RWPE2 (cell line): ENCODE results near the gene PRKG1.

Source experiments
- ATAC-seq: fragments of 200-7000 bp; cut with Tn5 transposase; 3 replicates; pipeline ENCODE4 v1.9.1; 2021; ENCODE audit warnings: low read depth
- DNase-seq: peaks from one replicate; pipeline ENCODE4 v3.0.0-alpha.2; 2020; ENCODE audit warnings: low spot score
- H3K27ac ChIP-seq: fragments of 450-650 bp; 2 replicates; pipeline ENCODE4 v1.5.1; 2017; ENCODE audit warnings: mild to moderate bottlenecking; ENCODE audit not compliant: poor library complexity, severe bottlenecking
- H3K27me3 ChIP-seq: fragments of 250-450 bp; sonication (Bioruptor Pico); 2 replicates; pipeline ENCODE4 v1.5.1; 2021; ENCODE audit warnings: mild to moderate bottlenecking, moderate library complexity; ENCODE audit not compliant: insufficient read depth, poor library complexity, severe bottlenecking
- H3K36me3 ChIP-seq: fragments of 250-450 bp; sonication (Bioruptor Pico); 2 replicates; pipeline ENCODE4 v1.5.1; 2020; ENCODE audit warnings: low read depth, mild to moderate bottlenecking, moderate library complexity
- H3K4me1 ChIP-seq: fragments of 250-450 bp; sonication (Bioruptor Pico); 2 replicates; pipeline ENCODE4 v1.5.1; 2021; ENCODE audit warnings: mild to moderate bottlenecking, moderate library complexity; ENCODE audit not compliant: insufficient read depth, poor library complexity, severe bottlenecking
- H3K4me3 ChIP-seq: fragments of 250-450 bp; sonication (Bioruptor Pico); 2 replicates; pipeline ENCODE4 v1.5.1; 2021; ENCODE audit warnings: mild to moderate bottlenecking, moderate library complexity; ENCODE audit not compliant: severe bottlenecking
- H3K9me3 ChIP-seq: fragments of 250-450 bp; sonication (Bioruptor Pico); 2 replicates; pipeline ENCODE4 v1.5.1; 2021; ENCODE audit warnings: mild to moderate bottlenecking, moderate library complexity; ENCODE audit not compliant: severe bottlenecking
- CTCF ChIP-seq: fragments of 450-650 bp; IDR thresholded peaks from one replicate; pipeline ENCODE4 v1.5.1; 2017; ENCODE audit warnings: mild to moderate bottlenecking, moderate library complexity; ENCODE audit not compliant: poor library complexity, severe bottlenecking

Gene PRKG1

GRCh38 chr10:51729822-51730555, 655.7 kb downstream of the PRKG1 start:
- Histone ChIP-seq H3K27me3 (no peaks in the 10 kb centered on the region), H3K9me3 (no peaks in the 10 kb centered on the region), H3K36me3 (no peaks in the 10 kb centered on the region), H3K4me1 (no peaks in the 10 kb centered on the region), H3K4me3 (no peak overlapping the region), H3K27ac (no peak overlapping the region)
- DNase-seq (no peak), ATAC-seq (no peak)
- no peak for TF ChIP-seq CTCF

- ATAC-seq: no peak
- no peaks in the 10 kb centered on the region for H3K4me1 ChIP-seq
Observed at GRCh38 chr10:51733057-51733456, 658.8 kb downstream of the PRKG1 start.

DNA sequence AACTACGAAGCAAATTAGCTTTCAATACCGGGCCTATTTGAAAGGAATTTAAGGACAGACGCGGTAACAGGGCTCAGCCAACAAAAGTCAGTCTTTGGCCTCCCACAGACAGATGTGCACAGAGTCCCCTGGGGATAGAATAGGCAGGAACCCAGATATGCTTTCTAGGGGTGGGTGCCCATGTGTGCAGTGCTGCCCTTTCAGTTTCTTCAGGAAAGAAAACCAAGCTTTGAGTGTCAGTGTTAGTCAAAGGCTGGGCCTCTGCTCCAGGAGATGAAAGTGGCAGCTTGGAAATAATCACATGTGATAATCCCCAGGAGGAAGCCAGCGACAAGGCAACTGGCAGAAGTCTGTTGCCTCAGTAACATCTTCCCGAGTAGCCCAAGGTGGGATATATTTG, 668.9 kb downstream of the PRKG1 start:
- H3K4me3 ChIP-seq: no peak overlapping the region
- no peaks in the 10 kb centered on the region for H3K9me3 ChIP-seq
- H3K4me1 ChIP-seq: no peaks in the 10 kb centered on the region
- H3K27me3 ChIP-seq: no peaks in the 10 kb centered on the region
- ATAC-seq (no peak), DNase-seq (no peak)
- no peak for TF ChIP-seq CTCF
- H3K36me3 ChIP-seq: no peaks in the 10 kb centered on the region
- no peak overlapping the region for H3K27ac ChIP-seq

More at GRCh38 chr10:51733057-51733456, 658.8 kb downstream of the PRKG1 start:
- no peak for TF ChIP-seq CTCF
- H3K9me3 ChIP-seq: no peaks in the 10 kb centered on the region
- no peak overlapping the region for H3K4me3 ChIP-seq
- no peaks in the 10 kb centered on the region for H3K36me3 ChIP-seq
- H3K27ac ChIP-seq: no peak overlapping the region
- no peaks in the 10 kb centered on the region for H3K27me3 ChIP-seq
- no peak for DNase-seq

DNA sequence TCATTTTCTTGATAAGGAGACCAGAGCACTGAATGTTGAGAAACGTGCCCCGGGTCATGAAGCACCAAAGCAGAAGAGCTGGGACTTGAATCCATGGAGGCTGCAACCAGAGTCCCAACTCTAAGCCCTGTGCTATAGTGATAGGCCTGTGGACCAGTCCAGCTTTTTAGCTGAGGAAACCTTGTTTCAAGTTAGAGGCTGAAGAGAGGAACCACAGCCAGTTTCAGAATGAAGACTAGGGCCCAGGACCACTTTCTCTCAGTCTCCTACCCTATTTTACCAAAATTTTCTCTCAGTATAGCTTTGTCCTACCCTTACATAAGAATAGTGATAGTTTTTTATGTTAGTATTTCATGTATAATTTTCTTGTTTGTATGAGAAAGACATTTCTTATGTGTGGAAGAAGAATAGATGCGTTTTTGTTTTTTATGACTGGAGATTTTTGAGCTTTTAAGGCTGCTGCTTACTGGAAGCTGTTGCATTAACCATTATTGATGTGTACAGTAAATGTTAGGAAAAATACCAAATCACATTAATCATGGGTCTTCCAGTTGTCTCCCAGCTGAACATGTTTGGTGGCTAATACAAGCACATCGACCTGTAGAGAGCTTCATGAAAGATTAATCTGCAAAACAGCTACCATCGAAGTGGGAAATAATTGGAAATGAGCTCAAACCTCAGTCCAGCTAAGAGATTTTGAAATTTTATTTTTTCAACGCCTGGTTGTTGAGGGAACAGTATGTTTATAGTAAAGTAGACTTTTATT, 670.1 kb downstream of the PRKG1 start:
- Histone ChIP-seq H3K27ac (no peak overlapping the region), H3K4me3 (no peak overlapping the region), H3K36me3 (no peaks in the 10 kb centered on the region), H3K27me3 (no peaks in the 10 kb centered on the region), H3K9me3 (no peaks in the 10 kb centered on the region), H3K4me1 (no peaks in the 10 kb centered on the region)
- TF ChIP-seq CTCF: no peak
- DNase-seq: no peak
- no peak for ATAC-seq

GRCh38 chr10:51745397-51745796, 671.1 kb downstream of the PRKG1 start:
- DNase-seq: no peak
- Histone ChIP-seq H3K4me3 (no peak overlapping the region), H3K27me3 (no peaks in the 10 kb centered on the region), H3K9me3 (no peaks in the 10 kb centered on the region), H3K27ac (no peak overlapping the region), H3K4me1 (no peaks in the 10 kb centered on the region), H3K36me3 (no peaks in the 10 kb centered on the region)
- ATAC-seq: no peak
- TF ChIP-seq CTCF: no peak
